GM21360 (cell line): ENCODE results near the gene CERT1.
"Not testable (repeated sequence)": the region's sequence is repeated elsewhere in the genome, so short reads cannot be mapped to it uniquely, and the experiment has no call there.

Source experiments
- ATAC-seq: cut with Tn5 transposase; IDR thresholded peaks from one replicate; pipeline ENCODE4 v1.9.1; 2021; ENCODE audit warnings: mild to moderate bottlenecking, moderate library complexity; ENCODE audit not compliant: unreplicated experiment

CERT1 gene

DNA sequence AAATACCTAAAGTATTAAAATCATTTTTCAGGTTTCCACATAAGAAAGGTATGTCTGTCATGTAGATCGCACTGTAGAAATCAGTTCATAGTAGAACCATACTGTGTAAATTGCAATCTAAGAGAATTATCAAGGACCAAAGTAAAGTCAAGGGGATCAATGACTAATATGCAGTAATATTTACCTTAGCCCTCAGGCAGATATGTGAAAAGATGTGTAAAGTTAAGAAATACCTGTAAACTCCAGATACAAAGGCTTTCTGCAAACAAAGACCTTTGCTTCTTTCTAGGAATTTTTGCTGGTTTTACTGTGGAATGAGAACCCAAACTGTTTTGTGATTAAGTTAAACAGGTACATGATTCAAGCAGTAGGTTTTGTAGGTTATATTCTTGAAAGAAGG, 11.8 kb upstream of the CERT1 start:
- ATAC-seq, result no peak

DNA sequence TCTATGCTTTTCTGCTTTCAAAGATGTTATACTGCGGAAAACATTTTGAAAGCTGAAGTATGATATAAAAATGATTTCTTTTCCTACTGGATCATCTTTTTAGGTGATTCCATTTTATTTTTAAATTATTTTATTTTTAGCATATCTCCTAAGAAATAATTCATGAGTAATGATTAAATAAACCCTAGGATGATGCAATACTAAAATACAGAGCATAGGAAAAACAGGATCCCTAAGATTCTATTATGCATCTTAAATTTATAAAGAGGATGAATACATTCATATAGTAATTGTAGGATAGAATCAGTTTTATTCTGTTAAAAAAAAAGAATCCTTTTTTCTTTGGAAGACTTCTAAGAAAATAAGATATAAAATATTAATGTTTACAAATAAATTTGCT, 11.1 kb upstream of the CERT1 start:
- no peak for ATAC-seq

DNA sequence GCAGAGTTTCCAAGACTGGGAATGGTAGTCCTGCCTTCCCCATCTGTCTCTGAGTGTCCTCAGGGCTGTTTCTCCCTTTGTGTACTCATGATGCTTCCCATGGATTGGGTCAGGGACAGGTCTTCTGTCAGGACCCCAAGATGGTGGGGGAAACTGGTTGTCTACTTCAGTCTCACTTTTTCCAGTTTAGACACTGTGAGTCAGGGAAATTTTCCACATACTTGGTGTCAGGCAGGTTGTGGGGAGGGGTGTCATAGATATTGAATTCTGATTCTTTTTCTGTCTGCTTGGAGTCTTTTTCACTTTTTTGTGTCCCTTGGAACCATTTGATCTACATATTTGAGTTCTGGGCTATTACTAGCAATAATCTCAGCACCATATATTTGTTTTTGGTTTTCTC, 10.6 kb upstream of the CERT1 start:
- no peak for ATAC-seq

DNA sequence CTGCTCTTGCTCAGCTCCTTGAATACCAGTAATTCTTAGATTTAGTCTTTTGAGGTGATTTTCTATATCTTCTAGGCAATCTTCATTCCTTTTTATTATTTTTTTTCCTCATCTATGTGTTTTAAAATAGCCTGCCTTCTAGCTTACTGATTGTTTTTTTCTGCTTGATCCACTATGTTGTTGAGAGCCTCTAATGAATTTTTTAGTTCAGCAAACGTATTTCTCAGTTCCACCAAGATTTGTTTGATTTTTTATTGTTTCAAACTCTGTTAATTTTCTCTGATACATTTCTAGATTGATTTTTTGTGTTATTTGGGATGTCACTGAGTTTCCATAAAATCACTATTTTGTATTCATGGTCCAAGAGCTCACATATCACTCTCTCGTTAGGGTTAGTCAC, 9.8 kb upstream of the CERT1 start:
- ATAC-seq, result no peak

DNA sequence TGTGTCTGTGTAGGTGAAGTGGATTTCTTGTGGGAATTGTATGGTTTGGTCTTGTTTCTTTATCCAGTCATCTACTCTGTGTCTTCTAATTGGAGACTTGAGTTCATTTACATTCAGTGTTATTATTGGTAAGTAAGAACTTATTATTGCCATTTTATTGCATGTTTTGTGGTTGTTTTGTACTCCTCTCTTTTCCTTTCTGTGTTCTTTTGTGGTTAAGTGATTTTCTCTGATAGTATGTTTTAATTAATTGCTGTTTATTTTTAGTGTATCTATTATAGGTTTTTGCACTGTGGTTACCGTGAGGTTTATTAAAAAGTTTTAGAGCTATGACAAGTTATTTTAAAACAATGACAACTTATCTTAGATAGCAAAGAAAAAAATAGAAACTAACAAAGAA, 8.3 kb upstream of the CERT1 start:
- no peak for ATAC-seq

DNA sequence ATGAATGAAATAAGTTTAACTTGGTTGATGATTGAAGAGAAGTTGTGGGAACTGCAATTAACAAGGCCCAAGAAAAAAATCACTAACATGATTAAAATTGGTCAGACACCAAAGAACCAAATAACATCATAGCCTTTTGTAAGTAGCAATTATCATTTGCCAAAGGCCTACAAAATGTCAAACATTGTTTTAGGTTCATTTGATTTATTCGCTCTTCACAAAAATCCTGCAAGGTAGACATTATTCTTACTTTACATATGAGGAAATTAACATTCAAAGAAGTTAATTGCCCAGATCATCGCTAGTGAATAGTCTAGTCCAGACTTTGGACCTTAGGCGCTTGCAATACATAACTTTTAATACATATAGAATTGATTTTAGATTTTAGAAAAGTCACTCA, 2.9 kb upstream of the CERT1 start:
- ATAC-seq, result no peak

DNA sequence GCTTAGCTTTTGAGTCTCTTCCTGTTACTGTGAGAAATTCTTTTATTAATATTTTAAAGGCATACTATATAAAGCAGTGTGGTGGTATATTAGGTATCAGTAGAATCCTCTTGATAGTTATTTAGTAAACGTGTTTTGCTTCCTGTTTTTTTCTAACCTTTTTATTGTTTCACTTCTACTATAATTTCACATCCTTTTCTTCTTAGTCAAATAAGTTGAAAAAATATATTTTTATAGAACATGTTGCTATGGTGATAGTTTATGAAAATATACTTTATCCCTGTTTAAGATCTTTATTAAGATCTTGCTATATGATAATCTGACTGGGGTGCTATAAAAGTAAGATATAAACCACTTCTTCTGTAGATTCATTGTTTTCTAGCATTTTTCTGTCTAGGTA, 2.4 kb upstream of the CERT1 start:
- ATAC-seq, result no peak

DNA sequence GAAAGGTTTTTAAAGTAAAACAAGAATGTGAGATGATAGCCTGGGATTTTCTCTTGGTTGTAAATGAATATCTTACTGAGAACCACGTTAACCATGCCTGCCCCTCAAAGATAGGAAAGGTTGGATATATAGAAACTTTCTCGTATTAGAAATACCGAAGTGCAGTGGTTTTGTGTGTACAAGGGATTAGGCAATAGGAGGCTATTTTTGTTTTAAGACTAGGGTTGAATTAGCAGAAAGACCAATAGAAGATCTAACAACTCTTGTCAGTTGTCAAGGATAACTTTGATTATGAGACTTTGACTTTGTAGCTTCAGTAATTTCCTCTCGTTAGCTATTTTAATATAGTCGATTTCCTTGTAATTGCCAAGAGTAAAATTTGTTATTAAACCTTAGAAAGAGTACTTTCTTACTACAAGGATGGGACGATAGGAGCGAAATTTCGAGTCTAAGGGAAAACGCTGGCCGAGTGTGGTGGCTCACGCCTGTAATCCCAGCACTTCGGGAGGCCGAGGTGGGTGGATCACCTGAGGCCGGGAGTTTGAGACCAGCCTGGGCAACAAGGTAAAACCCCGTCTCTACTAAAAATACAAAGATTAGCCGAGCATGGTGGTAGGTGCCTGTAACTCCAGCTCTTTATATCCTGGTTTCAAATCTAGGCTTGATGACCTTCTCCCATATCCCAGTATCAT, 1.1 kb upstream of the CERT1 start:
- ATAC-seq, result no peak

DNA sequence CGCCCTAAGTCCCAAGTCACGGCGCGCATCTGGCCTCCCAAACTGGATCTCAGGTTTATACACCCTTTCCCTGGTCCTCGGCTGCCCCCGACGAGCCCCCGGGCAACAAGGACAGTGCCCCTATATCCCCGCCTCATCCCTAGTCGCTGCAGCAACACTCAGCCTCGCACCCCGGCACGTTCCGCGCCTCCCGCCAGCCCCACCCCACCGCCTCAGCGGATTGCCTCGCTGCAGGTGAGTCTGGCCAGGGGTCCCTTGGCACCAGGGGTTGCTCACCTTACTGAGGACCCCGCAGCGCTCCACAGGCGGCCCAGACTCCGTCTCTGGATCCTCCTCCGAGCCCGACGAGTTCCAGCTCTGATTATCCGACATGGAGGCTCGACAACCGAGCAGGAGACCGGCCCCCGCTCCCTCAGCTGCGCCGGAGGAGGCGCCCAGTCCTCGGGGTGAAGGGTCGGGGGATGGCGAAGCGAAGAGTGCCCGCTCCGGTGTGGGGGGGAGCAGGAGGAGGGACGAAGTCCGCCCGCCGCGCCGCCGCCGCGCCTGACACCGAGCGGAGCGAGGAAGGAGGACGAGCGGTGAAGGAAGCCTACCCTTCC, 494 bp downstream of the CERT1 start:
- peak; percentile 27 for ATAC-seq

DNA sequence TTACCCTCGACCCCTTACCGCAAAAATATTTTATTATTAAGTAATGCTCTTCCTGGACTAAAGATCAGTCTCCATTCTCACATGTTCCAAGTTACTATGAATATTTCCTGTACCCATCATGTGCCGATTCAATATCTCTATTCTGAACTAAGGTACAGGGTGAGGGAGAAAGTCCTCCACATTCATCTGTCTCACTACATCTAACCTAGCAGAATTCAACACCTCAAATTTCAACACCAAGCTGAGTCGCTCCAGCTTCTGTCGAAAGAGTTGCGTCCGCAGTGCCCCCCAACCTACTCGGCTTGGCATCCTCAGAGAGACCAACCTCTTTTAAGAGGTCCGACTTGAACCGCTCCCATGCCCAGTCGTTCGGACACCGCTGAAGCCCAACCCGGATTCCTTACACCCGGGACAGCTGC, 1.0 kb downstream of the CERT1 start:
- ATAC-seq, result peak; percentile 7

DNA sequence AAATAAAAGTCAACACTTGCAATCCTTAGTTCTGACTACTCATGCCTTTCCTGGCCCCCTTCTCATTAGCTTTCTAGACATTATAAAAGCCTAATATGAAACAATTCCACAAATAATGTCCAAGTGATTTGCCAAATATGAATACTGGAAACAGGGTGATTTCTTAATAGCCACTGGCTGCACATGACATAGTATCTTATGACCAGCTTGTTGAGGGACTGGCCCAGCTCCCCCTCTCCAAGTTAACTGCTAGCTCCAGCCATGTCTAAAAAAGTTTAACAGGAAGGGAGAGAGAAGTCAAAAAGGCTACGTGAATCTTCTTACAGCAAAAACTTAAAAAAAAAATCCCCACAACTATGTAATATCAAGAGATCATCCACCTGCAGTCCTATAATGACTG, 1.5 kb downstream of the CERT1 start:
- ATAC-seq, result no peak

DNA sequence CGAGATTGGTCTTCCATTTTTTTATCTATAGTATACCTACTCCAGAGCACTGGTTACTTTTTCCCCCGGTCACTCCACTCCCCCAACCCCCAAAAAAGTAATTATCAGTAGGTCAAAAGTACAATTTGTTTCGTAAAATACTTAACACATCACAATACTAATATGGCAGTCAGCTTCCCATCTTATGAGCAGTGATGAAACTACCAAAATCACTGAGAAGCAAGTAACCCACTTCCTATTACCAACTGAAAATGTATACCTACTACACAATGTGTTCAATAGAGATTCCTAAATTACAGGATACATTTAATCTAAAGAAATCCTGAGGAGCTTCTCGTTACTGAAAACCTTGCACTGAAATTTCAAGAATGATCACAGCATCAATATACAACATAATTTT, 1.9 kb downstream of the CERT1 start:
- ATAC-seq, result no peak

DNA sequence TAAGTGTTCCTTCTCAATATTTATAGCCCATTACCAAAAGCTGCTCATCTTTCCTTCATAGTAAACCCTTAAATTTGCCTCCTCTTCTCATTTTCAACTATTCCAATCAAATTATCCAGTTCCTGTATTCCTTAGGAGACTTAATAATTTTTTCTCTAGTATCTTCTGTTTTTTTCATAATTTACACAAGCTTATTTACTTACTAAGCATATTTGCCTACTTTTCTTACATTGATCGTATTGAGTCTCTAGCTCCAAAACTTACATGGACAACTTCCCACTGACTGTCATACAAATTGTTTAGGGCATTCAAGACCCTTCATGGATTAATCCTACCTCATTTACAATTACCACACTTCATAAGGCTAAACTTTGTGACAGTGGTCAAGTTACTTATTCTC, 3.6 kb downstream of the CERT1 start:
- ATAC-seq, result no peak

DNA sequence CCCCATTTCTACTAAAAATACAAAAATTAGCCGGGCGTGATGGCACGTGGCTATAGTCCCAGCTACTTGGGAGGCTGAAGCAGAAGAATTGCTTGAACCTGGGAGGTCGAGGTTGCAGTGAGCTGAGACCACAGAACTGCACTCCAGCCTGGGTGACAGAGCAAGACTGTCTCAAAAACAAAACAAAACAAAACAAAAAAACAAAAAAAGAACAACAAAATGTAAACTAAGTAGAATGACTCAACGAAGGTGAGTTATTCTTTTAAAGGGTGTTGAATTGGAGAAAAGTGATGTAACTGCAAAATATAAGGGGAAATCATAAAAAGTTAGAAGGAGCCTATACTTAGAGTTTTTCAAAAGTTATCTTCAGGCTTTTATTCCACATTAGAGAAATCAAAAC, 6.3 kb downstream of the CERT1 start:
- not testable (repeated sequence) for ATAC-seq

DNA sequence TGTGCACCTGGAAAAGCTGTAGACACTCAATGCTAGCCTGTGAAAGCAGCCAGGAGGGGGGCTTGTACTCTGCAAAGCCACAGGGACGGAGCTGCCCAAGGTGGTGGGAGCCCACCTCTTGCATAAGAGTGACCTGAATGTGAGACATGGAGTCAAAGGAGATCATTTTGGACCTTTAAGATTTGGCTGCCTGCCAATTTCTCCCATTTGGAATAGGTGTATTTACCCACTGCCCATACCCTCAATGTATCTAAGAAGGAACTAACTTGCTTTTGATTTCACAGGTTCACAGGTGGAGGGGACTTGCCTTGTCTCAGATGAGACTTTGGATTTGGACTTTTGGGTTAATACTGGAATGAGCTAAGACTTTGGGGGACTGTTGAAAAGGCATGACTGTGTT, 12.6 kb downstream of the CERT1 start:
- not testable (repeated sequence) for ATAC-seq

DNA sequence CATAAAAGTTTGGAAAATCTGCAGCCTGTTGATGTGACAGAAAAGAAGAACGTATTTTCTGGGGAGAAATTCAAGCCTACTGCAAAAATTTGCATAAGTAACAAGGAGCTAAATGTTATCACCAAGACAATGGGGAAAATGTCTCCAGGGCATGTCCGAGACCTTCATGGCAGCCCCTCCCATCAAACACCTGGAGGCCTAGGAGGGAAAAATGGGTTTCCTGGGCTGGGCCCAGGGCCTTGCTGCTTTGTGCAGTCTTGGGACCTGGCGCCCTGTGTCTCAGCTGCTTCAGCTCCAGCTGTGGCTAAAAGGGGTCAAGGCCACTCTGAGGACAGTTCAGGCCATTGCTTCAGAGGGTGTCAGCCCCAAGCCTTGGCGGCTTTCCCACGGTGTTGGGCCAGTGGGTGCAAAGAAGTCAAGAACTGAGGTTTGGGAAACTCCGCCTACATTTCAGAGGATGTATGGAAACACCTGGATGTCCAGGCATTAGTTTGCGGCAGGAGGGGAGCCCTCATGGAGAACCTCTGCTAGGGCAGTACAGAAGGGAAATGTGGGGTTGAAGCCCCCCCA, 13.1 kb downstream of the CERT1 start:
- ATAC-seq, result no peak

DNA sequence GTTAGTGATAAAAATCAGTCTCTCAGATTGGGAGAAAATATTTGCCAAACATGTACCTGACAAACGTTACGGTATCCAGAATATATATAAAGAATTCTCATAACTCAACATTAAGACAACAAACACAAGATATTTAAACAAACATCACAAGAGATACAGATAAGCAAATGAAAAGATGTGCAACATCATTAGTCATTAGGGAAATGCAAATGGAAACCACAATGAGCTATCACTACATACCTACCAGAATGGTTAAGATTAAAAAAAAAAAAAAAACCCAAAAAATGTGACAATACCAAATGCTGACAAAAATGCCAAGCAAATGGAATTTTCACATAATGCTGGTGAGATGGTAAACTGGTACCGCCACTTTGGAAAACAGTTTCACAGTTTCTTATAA, 15.4 kb downstream of the CERT1 start:
- ATAC-seq, result no peak

DNA sequence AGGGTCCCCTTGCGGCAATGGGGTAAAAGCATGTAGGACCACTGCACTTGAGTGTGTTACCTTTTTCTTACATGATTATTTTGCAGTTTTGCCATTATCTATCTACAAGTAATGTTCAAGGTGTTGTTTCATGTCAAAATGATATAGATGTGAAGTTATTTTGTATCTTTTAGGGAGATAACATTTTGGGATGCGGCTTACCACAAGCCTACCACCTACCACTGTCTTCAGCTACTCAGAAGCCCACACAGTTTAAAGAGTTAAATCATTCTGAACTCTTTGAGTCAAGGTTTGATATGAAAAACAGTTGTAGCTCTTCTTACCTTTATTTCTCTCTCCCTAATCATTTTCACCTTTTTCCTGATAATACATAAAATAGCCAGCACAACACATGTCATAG, 19.8 kb downstream of the CERT1 start:
- no peak for ATAC-seq

DNA sequence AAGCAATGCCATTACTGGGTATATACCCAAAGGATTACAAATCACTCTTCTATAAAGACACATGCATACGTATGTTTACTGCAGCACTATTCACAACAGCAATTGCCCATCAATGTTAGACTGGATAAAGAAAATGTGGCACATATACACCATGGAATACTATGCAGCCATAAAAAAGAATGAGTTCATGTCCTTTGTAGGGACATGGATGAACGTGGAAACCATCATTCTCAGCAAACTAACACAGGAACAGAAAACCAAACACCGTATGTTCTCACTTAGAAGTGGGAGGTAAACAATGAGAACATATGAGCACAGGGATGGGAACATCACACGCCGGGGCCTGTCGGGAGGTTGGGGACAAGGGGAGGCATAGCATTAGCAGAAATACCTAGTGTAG, 21.6 kb downstream of the CERT1 start:
- ATAC-seq, result not testable (repeated sequence)

DNA sequence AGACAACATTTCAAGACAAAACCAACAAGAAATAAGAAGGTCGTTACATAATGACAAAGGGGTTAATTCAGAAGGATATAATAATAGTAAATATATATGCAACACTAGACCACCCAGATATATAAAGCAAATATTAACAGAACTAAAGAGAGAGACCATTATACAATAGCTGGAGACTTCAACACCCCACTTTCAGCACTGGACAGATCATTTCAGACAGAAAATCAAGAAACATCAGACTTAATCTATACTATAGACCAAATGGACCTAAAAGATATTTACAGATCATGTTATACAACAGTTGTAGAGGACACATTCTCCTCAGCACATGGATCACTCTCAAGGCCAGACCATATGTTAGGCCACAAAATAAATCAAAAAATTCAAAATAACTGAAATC, 26.8 kb downstream of the CERT1 start:
- ATAC-seq, result no peak

DNA sequence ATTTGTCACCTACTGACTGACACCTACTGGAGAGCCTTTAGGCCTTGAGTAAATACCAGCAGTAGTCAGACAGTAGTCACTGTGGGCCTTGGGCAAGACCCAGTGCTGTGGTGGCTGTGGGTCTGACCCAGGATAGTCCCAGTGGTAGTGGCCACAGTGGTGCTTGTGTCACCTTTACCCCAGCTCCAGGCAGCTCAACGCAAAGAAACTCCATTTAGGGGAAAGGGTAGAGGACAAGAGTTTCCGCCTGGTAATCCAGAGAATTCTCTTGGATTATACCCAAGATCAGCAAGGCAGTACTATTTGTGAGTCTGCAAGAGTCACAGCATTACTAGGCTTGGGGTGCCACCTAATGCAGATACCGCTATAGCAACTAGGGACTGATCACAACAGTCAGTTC, 28.9 kb downstream of the CERT1 start:
- ATAC-seq, result no peak

DNA sequence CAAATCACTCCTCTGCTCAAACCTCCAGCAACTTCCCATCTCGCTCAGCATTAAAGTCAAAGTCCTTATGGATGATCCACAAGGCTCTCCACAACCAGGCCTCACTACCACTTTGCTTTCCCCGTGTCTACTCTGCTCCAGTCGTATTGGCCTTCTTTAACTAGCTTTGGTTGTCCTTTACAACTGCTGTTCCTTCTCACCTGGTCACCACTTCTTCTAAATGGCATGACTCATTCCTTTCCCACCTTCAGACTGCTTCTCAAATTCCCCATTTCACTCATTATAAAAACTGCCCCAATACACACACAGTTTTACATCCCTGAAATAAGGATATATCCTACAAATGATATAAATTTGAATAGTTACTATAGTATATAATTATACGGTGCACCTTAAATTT, 30.4 kb downstream of the CERT1 start:
- ATAC-seq, result no peak

DNA sequence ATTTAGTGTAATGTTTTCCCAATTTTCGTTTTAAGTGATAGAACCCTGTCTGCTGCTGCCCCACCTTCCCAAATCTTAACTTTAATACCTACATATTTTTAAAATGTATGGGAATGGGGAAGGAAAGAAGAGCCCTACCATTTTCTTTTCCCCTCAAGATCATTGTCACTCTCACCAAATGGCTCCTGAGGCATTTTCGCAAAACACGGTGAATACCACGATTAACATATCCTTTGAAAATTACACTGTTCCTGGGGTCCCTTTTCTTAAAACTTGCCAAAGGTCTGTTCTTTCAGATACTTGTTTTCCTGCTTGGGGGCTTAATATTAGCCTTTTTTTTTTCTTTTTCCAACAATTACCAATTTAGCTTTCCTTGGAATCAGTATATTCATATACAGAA, 36.1 kb downstream of the CERT1 start:
- no peak for ATAC-seq
